Kidney epithelial cell (primary cell): ENCODE results near the gene MED31. TPM values are rescaled to one million over a fixed set of nuclear protein-coding genes. Genes with fewer than 3 reads are reported as not detected.

Source experiments
- DNase-seq: peaks from one replicate; pipeline ENCODE4 v3.0.0-alpha.2; 2010; ENCODE audit warnings: low read depth
- H3K27me3 ChIP-seq: 2 replicates; pipeline ENCODE4 v1.6.0; 2011; ENCODE audit warnings: low read length; ENCODE audit not compliant: control insufficient read depth, insufficient read depth
- H3K36me3 ChIP-seq: 2 replicates; pipeline ENCODE4 v1.5.1; 2011; ENCODE audit warnings: low read length; ENCODE audit not compliant: control insufficient read depth, insufficient read depth
- H3K4me3 ChIP-seq: 2 replicates; pipeline ENCODE4 v1.5.1; 2011; ENCODE audit warnings: low read depth, mild to moderate bottlenecking, control low read depth, low read length
- CTCF ChIP-seq: IDR thresholded peaks from 2 replicates; pipeline ENCODE4 v1.5.1; 2011; ENCODE audit warnings: mild to moderate bottlenecking, moderate library complexity, low read length, control low read depth, inconsistent platforms; ENCODE audit not compliant: insufficient read depth, poor library complexity, severe bottlenecking
- total RNA-seq: library from RNA; depleted of rRNA; stranded (reverse); fragments of >200 nt; gene quantifications from 2 replicates; pipeline ENCODE4 v1.2.3, GENCODE V29; 2015

The MED31 gene
- total RNA-seq, 1 donor from 2014 or later, result 13.5 TPM

DNA sequence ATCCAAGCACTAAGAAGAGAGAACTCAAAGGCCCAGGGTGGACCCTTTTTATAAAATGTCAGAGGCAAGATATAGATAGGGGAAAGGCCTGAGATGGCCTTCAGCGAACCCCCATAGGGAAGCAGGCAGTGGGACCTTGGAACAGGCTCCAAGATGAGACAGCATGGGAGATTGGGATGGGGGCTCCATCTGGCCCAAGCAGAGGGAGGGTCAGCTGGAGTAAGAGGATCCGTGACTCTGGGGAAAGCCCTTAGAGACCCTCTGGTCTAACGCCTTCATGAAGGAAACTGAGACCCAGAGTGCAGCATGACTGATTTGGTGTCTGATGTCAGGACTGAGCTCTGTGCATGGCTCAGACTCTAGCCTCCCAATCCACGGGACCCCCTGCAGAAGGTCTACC is 30.9 kb upstream of the MED31 start:
- Histone ChIP-seq H3K27me3 (peaks cover 17% of the 10 kb centered on the region), H3K36me3 (no peaks in the 10 kb centered on the region), H3K4me3 (no peak overlapping the region)
- no peak for TF ChIP-seq CTCF
- DNase-seq, result no peak

DNA sequence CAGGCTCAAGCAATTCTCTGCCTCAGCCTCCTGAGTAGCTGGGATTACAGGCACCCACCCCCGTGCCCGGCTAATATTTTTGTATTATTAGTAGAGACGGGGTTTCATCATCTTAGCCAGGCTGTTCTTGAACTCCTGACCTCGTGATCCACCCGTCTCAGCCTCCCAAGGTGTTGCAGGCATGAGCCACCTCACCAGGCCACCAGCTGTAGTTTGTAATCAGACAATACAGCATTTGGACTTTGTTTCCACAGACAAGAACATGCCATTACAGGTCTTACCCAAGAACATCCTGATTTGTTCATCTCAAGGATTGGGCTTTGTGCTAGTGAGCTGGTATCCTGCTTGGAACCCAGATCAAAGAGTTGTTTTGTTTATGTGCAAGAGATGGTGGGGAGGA is 30.3 kb upstream of the MED31 start:
- DNase-seq, result no peak

GRCh38 chr17:6681176-6681575 is 29.8 kb upstream of the MED31 start:
- Histone ChIP-seq H3K4me3 (no peak overlapping the region), H3K27me3 (peaks cover 19% of the 10 kb centered on the region), H3K36me3 (no peaks in the 10 kb centered on the region)
- no peak for DNase-seq
- no peak for TF ChIP-seq CTCF

More for the DNA sequence above, 30.3 kb upstream of the MED31 start:
- Histone ChIP-seq H3K27me3 (peaks cover 20% of the 10 kb centered on the region), H3K36me3 (no peaks in the 10 kb centered on the region), H3K4me3 (no peak overlapping the region)
- no peak for TF ChIP-seq CTCF

GRCh38 chr17:6679241-6679640 is 27.8 kb upstream of the MED31 start:
- no peak for DNase-seq
- no peak for TF ChIP-seq CTCF
- no peak overlapping the region for H3K4me3 ChIP-seq

DNA sequence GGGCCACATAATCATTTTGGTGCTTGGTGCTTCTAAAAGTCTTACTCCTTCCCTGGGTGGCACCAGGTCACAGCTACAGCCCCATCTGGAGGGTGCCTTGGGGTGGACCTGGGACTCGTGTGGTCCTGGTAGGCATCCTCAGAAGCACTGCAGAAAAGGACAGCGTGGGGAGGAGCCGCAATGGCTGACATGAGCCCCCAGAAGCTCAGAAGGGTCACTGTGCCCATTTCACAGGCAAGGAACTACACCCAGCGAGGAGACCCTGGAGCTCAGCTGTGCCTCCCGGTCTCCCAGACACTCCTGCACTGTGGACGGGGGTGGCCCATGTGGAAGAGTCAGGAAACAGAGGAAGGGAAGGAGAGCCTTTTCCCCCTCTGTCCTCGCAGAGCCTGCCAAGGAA is 26.5 kb upstream of the MED31 start:
- peaks cover 23% of the 10 kb centered on the region for H3K27me3 ChIP-seq
- no peak overlapping the region for H3K4me3 ChIP-seq
- no peak for DNase-seq
- no peaks in the 10 kb centered on the region for H3K36me3 ChIP-seq
- no peak for TF ChIP-seq CTCF

More at GRCh38 chr17:6679241-6679640, 27.8 kb upstream of the MED31 start:
- no peaks in the 10 kb centered on the region for H3K36me3 ChIP-seq
- peaks cover 25% of the 10 kb centered on the region for H3K27me3 ChIP-seq

GRCh38 chr17:6677158-6677831 is 25.9 kb upstream of the MED31 start:
- peaks cover 21% of the 10 kb centered on the region for H3K27me3 ChIP-seq
- DNase-seq, result no peak
- H3K36me3 ChIP-seq, result no peaks in the 10 kb centered on the region
- no peak overlapping the region for H3K4me3 ChIP-seq
- TF ChIP-seq CTCF, result no peak
